Suppressor macrophage treated with lipopolysaccharide for 4 hours (primary cell): ENCODE data around the gene THY1.
"Not testable (repeated sequence)": the region's sequence is repeated elsewhere in the genome, so short reads cannot be mapped to it uniquely, and the experiment has no call there.

ENCODE experiments used
- DNase-seq: peaks from one replicate; pipeline ENCODE4 v3.0.0-alpha.2; 2020

Gene THY1

DNA sequence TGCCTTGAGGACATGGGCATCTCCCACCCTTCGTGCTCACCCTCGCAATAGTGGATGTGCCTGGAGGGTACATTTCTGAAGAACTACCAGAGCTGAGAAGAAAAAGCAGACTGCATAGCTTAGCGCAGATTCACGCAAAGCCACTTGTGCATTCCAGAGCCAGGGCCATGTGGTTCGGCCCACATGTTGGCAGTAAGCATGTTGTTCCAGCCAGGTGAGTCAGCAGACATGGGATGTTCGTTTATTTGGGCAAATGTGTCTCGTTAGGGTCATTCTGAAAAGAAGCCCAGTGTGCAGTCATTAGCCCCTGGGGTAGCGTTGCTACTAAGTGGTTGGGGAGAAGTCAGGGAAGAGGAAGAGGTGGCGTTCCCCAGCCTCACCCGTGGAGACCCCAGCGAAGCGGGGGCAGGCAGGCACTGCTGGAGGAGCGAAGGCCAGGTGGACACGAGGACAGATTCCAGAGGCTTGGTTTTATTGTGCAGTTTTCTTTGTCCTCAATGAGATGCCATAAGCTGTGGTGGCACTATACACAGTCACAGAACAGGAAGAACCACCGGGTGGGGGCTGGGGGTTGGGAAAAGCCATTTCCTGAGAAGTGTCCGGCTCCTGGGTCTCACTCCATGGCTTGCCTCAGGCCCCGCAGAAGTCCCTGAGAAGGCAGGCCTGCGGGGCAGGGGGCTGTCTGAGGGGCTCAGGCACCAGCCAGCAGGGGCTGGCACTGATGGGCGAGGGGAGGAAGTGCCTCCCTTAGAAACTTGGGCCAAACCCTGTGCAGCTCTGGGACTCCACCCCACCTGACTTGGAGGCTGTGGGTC lies 5.0 kb downstream of the THY1 start:
- no peak for DNase-seq

DNA sequence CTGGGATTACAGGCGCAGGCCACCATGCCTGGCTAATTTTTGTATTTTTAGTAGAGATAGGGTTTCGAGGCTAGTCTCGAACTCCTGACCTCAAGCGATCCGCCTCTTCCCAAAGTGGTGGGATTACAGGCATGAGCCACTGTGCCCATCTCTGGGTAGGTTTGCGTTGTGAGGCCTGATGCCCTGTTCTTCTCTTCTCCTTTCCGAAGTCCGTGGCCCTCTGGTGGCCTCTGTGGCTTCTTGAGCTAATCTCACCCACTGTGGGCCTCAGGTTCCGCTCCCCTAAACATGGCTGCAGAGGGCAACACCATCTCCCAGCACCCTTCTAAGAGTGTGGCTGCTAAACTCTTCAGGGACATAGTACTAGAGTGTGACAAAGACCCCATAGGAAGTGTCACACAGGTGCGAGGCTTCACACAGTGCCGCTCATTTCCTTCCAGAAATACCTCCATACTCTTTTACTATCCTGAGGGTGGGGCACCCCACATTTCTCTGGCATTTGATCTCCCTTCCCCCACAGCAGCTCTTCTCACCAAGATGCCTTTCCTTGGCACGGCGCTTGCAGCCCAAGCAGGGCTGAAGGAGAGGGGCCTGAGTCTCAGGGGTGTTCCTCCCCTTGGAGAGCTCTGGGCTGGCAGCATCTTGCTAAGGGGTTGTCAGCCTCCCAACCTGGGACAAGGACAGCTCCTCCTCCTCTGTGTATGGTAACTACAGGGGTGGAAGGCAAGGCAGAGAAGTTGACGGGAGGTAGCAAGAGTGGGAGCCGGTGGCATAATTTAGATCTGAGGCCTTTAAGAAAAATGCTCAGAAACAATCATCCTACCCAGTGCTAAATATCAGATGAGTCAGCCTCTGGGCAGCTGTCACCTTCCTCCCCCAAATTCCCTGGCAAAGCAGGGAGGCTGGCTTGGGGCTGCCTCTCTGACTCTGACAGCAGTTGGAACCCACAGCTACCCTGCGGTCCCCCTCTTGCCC lies 6.1 kb downstream of the THY1 start:
- DNase-seq: no peak

DNA sequence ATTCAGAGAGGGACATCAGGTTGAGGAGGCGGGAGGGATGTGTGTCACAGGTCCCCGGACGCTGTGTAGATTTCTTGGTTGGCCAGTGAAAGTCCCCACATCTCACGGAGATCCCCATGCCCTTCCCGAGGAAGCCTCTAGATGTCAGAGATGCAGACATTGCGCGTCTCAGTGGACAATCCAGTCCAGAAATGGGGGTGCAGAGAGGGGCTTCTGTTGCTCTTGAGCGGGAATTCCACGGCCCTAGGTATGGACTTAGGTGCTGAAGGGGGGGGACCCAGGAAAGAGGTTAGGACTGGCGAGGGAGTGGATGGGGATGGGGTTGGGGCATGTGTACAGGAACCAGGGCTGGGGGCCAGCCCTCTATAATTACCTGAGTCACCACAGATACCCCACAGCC lies 7.0 kb downstream of the THY1 start:
- no peak for DNase-seq

DNA sequence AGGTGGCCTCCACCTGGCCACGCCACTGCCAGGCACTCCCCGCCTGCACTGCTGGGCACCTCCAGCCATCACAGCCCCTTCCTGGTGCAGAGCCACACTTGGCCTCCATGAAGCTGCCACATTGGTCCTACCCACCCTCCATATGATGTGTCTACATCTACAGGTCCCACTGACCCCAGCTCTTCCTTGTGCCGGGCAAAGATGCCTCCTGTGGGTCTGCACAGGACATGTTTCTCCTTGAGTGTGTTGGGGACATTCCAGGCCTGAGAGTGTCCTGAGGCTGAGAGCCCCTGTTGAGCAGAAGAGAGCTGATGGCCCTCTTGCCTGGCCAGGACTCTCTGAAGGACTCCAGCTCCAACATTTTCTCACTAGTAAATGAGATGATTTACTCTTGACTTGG lies 7.5 kb downstream of the THY1 start:
- no peak for DNase-seq

DNA sequence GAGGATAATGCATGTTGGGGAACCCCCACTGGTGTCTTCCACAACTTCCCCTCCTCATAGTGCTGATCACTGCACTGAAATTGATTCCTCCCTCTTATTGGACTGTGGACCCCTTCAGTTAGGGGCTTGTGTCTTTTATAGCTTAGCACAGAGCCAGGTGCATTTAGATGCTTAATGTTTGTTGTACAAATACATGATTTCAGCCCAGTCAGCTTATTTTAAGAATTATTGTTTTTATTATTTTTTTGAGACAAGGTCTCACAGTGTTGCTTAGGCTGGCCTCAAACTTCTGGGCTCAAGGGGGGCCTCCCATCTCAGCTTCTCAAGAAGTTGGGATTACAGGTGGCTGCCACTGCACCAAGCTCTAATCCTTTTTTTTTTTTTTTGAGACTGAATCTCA lies 8.2 kb downstream of the THY1 start:
- DNase-seq: no peak

DNA sequence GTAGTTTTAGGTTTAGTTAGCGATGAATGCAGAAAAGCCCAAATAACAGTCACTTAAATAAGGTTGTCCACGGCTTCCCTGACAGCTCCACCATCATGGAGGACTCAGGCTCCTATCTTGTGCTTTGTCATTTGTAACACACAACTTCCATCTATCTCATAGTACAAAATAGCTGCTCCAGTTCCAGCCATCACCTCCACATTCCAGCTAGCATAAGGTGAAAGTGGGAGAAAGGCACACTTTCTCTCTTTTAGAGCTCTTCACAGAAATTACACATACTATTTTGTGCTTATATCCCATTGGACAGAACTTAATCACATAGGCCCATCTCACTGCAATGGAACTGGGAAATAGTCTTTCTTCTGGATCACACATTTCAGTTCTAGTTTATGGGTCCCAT lies 8.7 kb downstream of the THY1 start:
- no peak for DNase-seq

DNA sequence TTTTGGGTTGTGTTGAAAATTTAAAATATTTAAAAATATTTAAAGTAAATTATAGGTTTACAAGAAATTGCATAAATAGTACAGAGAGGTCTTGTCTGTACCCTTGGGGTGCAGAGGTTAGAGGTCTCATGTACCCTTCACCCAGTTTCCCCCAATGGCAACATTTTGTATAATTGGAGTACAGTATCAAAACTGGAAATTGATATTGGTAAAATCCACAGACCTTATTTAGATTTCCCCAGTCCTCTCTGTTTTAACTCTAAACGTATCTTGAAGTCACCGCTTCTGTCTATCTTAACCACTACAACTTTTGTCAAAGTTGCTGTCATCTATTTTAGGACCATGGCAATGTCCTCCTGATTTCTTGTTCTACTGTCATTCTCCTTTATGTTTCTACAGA lies 10.9 kb downstream of the THY1 start:
- no peak for DNase-seq

DNA sequence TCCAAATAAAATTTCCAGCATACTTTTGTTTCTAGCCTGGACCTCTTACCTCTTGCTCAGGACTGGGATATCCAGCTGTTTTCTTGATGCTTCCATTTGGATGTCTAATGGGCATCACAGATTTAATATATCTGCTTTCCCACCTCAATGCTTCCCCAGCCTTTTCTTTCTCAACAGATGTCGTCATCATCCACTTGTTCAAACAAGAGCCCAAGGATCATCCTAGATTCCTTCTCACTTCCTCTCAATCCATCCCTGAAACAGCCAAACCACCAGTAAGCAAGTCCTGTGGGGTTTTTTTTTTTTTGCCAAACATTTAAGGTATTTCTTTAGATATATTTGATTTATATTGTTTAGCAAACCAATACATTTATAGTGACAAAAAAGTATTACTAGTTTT lies 12.5 kb downstream of the THY1 start:
- no peak for DNase-seq

DNA sequence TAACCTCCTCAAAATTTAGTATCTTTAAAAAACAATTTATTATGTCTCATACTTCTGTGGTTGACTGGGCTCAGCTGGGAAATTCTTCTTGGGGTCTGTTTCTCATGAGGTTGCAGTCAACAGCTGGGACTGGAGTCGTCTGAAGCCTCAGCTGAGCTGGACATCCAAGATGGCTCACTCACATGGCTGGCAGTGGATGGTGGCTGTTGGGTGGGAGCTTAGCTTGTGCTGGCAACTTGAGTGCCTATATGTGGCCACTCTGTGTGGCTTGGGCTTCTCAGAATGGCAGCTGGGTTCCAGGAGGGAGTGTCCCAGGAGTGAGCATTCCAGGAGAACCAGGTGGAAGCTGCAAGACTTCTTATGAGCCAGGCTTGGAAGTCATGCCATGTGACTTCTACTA lies 13.2 kb downstream of the THY1 start:
- DNase-seq: no peak

DNA sequence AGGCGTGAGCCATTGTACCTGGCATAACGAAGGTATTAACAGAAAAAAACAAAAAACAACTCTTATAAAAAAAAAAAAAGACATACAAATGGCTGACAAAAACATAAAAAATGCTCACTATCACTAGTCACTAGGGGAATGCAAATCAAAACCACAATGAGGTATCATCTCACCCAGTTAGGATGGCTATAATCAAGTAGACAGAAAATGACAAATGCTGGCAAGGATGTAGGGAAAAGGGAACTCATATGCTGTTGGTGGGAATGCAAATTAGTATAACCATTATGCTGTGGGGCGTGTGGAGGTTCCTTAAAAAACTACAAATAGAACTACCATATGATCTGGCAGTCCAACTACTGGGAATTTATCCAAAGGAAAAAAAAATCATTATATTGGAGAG lies 17.0 kb downstream of the THY1 start:
- DNase-seq: peak; percentile 16

DNA sequence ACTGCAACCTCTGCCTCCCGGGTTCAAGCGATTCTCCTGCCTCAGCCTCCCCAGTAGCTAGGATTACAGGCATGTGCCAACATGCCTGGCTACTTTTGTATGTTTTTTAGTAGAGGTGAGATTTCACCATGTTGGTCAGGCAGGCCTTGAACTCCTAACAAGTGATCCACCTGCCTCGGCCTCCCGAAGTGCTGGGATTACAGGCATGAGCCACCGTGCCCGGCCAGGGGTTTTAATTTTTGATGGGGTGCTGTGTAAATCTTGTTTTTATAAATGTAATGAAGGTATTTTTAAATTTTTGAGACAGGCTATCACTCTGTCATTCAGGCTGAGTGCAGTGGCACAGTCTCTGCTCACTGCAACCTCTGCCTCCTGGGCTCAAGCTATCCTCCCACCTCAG lies 17.5 kb downstream of the THY1 start:
- DNase-seq: not testable (repeated sequence)

DNA sequence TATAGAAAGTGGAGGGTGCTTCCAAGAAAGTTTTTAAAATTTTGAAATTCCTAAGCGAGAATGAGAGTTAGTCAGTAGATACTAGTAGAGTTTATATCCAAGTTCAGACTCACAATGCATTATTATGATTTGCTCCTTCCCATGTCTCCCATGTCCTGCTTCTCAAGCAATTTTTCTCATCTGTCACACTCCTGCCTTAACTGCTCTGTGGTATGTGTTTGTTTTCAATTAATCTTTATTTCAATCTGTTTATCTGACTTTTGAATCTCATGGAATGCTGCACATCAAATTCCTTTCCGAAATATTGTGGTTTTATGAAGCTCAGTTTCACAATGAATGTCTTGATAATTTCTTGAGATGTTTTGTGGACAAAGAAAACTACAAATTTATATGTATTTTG lies 18.1 kb downstream of the THY1 start:
- DNase-seq: no peak

DNA sequence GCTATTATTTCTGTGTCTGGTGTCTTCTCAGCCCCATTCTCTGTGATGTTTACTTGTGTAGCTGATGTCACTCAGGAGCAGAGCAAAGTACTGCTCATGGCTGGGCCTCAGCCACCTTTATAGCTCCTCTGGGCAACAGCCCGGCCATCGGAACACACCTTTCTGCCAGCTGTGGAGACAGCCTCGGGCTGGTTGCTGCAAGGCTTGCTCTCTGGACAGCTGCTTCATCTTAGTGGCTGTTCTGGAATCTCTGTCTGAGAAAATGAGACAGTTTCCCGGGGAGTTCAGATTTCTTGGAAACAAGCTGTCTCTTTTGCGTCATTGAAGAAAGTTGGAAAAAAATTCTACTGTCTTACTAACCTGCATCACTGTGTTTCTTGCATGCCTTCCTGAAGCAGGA lies 20.0 kb downstream of the THY1 start:
- no peak for DNase-seq

DNA sequence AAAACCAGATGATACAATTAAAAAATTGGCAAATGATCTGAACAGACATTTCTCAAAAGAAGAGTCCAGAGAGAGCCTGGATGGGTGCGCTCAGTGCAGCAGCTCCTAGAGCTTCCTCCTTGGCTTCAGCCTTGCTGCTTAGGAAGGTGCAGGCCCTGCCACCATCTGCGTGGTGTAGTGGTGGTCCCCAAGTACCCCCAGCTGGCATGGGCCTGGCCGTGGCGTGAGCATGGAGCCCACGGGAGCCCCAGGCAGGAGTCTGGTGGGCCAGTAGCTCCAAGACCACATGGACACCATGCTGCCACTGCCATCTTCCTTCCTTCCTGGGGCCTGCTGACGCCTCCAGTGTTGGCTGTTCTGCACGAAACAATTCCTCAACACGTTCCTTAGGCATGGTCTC lies 20.5 kb downstream of the THY1 start:
- no peak for DNase-seq

DNA sequence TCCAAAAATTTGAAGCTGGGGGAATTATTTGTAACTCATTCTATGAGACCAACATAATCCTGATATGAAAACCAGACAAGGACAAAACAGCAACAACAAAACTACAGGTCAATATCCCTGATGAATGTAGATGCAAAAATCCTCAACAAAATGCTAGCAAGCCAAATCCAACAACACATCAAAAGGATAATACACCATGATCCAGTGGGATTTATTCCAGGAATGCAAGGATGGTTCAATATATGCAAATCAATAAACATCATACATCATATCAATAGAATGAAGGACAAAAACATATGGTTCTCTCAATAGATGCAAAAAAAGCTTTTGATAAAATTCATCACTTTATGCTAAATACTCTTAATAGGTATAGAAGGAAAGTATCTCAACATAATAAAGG lies 22.1 kb downstream of the THY1 start:
- no peak for DNase-seq

DNA sequence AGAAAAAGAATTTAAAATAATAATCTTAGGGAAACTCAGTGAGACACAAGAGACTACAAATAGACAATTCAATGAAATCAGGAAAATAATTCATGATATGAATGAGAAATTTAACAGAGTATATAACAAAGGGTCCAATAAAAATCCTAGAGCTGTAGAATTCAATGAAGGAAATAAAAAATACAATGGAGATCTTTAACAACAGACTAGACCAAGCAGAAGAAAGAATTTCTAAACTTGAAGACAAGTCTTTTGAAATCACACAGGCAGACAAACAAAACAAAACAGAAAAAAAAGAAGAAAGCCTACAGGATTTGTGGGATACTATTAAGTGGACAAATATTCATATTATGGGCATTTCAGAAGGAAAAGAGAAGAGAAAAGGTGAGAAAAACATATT lies 25.2 kb downstream of the THY1 start:
- no peak for DNase-seq

DNA sequence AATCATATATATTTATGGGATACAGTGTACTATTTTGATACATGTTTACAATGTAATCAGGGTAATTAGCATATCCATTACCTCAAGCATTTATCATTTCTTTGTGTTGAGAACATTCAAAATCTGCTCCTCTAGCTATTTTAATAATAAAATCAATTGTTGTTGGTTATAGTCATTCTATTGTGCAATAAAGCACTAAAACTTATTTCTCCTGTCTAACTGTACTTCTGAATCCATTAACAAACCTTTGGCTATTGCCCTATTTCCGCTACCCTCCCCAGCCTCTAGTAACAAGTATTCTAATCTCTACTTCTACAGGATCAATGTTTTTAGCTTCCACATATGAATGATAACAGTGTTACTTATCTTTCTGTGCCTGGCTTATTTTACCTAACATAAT lies 26.1 kb downstream of the THY1 start:
- DNase-seq: no peak

DNA sequence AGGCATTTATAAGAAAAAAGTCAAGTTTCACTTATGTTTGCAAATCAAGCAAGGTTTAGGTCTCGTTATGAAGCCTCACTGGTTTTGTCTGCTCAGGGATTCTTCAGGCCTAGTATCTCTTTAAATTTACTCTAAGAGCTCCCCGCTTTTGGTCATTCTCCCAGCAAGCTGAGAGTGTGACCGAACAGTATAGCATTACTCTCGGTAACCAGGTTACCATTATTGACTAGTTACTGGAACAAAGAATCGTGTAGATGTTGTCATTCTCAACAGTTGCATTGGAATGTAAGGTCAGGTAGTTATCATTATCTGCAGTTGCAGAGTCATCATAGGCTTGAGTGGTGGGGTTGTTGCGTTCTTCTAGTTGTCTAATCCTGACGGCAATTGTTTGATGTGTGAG lies 31.7 kb downstream of the THY1 start:
- DNase-seq: no peak

DNA sequence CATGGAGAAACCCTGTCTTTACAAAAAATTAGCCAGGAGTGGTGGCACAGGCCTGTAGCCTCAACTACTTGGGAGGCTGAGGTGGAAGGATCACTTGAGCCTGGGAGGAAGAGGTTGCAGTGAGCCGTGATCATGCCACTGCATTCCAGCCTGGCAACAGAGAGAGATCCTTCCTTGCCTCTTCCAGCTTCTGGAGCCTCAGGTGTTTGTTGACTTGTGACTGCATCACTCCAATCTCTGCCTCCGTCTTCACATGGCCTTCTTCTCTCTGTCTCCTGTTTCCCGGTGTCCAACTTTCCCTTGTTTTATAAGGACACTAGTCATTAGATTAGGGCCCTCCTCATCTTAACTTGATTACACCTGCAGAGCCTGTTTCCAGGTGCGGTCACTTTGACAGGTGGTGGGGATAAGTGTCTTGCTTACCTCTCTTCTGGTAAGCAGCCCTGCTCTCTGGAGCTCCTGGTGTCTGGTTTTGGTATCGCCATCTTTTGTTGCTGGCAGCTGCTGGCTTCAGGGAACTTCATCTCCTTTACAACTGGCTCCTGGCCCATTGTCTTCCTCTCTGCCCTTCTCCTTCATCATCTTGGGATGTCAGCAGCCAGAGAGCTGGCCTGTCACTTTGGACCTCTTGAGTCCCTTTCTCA lies 33.2 kb downstream of the THY1 start:
- DNase-seq: no peak

DNA sequence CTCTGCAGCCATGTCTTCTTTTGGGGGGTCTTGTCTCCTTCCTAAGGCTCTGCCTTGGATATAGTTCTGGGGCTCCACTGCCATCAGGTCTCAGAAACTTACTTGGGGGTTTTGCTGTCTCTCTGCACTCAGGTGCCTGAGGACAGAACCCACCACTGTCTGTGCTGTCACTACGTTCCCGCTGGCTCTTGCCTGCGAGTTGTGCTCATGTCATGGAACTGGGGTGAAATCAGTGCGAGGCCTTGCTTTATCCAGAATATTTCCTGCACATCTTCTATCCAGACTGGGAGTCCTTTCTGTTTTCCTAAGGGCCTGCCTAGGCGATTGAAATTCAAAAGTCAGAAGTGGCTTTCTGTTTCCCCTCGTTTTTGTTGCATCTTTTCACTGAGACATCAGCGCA lies 34.9 kb downstream of the THY1 start:
- no peak for DNase-seq

DNA sequence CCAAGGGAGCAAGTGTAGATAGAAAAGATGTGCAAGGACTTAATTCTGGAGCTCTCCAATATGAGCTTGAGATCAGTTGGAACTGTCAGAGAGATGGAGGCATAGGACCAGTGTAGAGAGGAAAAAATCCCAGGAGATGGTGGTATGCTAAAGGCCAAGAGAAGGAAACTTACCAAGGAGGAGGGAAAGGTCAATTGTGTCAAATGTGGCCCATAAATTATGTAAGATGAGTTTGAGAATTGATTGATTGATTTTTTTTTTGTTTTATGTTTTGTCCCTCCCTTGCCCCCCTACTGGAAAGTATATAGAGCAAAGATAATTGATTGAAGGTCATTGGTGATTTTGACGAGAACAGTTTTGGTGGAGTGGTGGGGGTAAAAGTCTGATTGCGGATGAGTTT lies 38.6 kb downstream of the THY1 start:
- no peak for DNase-seq

DNA sequence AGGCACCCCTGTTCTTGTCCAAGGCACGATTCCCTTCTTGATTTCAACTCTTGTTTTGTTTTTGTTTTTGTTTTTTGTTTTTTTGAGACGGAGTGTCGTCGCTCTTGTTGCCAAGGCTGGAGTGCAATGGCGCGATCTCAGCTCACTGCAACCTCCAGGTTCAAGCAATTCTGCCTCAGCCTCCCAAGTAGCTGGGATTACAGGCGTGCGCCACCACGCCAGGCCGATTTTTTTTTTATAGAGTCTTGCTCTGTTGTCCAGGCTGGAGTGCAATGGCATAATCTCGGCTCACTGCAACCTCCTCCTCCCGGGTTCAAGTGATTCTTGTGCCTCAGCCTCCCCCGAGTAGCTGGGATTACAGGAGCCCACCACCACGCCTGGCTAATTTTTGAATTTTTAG lies 40.5 kb downstream of the THY1 start:
- DNase-seq: not testable (repeated sequence)

DNA sequence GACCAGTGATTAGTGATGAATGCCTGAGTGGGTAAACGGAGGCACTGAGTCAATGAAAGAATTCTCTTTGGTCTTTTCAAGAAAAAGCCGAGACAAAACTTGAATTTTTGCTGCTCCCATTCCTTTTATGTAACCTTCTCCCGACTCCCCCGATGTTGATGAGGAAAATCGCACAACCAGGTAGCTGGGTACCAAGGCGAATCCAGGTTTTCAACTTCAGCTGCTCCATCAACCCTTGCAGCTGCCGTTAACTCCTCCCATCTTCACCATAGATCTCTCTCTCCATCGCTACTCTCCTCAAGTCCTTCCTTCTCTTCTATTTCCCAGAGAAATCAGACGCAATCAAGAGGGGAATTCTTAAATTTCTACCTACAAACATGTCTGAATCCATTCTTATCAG lies 40.9 kb downstream of the THY1 start:
- DNase-seq: no peak
